H1 (cell line): ENCODE data around the gene PEAK1. TPM values are rescaled to one million over a fixed set of nuclear protein-coding genes. Genes with fewer than 3 reads are reported as not detected.

Experiments
- CTCF ChIA-PET: fragments of 300-600 bp; sonication (Branson Sonifier 250); formaldehyde crosslinking; loops from one replicate; lab custom pipeline; 2021; ENCODE audit not compliant: partially characterized antibody; lab: Charles Lee
- POLR2A ChIA-PET: fragments of 300-600 bp; sonication (Branson Sonifier 250); formaldehyde crosslinking; loops from one replicate; lab custom pipeline; 2021; ENCODE audit warnings: inconsistent platforms; ENCODE audit not compliant: partially characterized antibody; lab: Charles Lee
- DNase-seq, 2 experiments: peaks; one replicate each; pipeline versions ENCODE4 v3.0.0 to v3.0.0-alpha.2; 2010 to 2022; ENCODE audit warnings: low spot score in 2 of 2, low read depth in 1 of 2, mixed read lengths in 1 of 2
- FAIRE-seq: peaks from 2 replicates; lab custom pipeline; 2011; peaks lifted over from hg19 to GRCh38; lab: Jason Lieb, UNC
- H2AFZ ChIP-seq: 2 replicates; pipeline ENCODE4 v1.8.1; 2012; ENCODE audit warnings: low read length, inconsistent platforms
- H2AK5ac ChIP-seq: 2 replicates; pipeline ENCODE4 v1.6.1; 2013; ENCODE audit warnings: low read depth, low read length
- H2BK120ac ChIP-seq: replicated peaks from 2 replicates; pipeline ENCODE3; 2013; ENCODE audit warnings: low read depth, low read length, inconsistent platforms
- H2BK12ac ChIP-seq: 2 replicates; pipeline ENCODE4 v1.6.1; 2013; ENCODE audit warnings: low read depth, low read length
- H2BK15ac ChIP-seq: 2 replicates; pipeline ENCODE4 v1.6.1; 2013; ENCODE audit warnings: low read length
- H2BK20ac ChIP-seq: 2 replicates; pipeline ENCODE4 v1.6.1; 2013; ENCODE audit warnings: low read length
- H2BK5ac ChIP-seq: 2 replicates; pipeline ENCODE4 v1.6.1; 2013; ENCODE audit warnings: low read depth, low read length
- H3K14ac ChIP-seq: 2 replicates; pipeline ENCODE4 v1.6.1; 2013; ENCODE audit warnings: inconsistent platforms; ENCODE audit not compliant: insufficient read length
- H3K18ac ChIP-seq: 2 replicates; pipeline ENCODE4 v1.6.1; 2013; ENCODE audit warnings: low read length; ENCODE audit errors: extremely low read depth
- H3K23ac ChIP-seq: 2 replicates; pipeline ENCODE4 v1.6.1; 2013; ENCODE audit warnings: inconsistent platforms; ENCODE audit not compliant: insufficient read length
- H3K23me2 ChIP-seq: 2 replicates; pipeline ENCODE4 v1.6.1; 2013; ENCODE audit warnings: low read depth, low read length
- H3K27ac ChIP-seq: 2 replicates; pipeline ENCODE4 v1.6.1; 2011; ENCODE audit warnings: low read depth, low read length, inconsistent platforms
- H3K27me3 ChIP-seq, 4 experiments: replicated peaks in 1 of 4; 1 replicate in 1 of 4; 2 replicates in 3 of 4; pipeline versions ENCODE4 v1.6.1 to v1.8.1; 2011 to 2013; ENCODE audit warnings: low read length in 3 of 4, mild to moderate bottlenecking in 3 of 4, inconsistent platforms in 2 of 4, mixed read lengths in 2 of 4, moderate library complexity in 1 of 4; ENCODE audit not compliant: control insufficient read depth in 3 of 4, insufficient read depth in 3 of 4; ENCODE audit errors: extremely low read depth in 1 of 4
- H3K36me3 ChIP-seq, 4 experiments: 2 replicates each; pipeline versions ENCODE4 v1.6.1 to v1.8.1; 2011 to 2013; ENCODE audit warnings: mild to moderate bottlenecking in 4 of 4, low read length in 3 of 4, moderate library complexity in 2 of 4, control low read depth in 1 of 4, inconsistent platforms in 1 of 4; ENCODE audit not compliant: insufficient read depth in 4 of 4, control insufficient read depth in 2 of 4
- H3K4ac ChIP-seq: replicated peaks from 2 replicates; pipeline ENCODE3; 2013; ENCODE audit warnings: low read length, low read depth, mixed read lengths, inconsistent platforms; ENCODE audit not compliant: insufficient read length
- H3K4me1 ChIP-seq, 4 experiments: replicated peaks in 1 of 4; 1 replicate in 1 of 4; 2 replicates in 3 of 4; pipeline versions ENCODE4 v1.6.1 to v1.8.1; 2011 to 2013; ENCODE audit warnings: low read length in 3 of 4, inconsistent platforms in 2 of 4, mixed read lengths in 1 of 4; ENCODE audit not compliant: insufficient read depth in 4 of 4, control insufficient read depth in 3 of 4
- H3K4me2 ChIP-seq, 2 experiments: 2 replicates each; pipeline versions ENCODE4 v1.6.1 to v1.8.1; 2011 to 2013; ENCODE audit warnings: low read depth in 2 of 2, low read length in 2 of 2, control low read depth in 1 of 2, inconsistent platforms in 1 of 2, mild to moderate bottlenecking in 1 of 2; ENCODE audit not compliant: insufficient read depth in 1 of 2
- H3K4me3 ChIP-seq, 4 experiments: fragments of 200-600, 300-600 bp in 1 of 4; sonication (generic), shearing (Covaris generic), sonication (Bioruptor Twin) in 1 of 4; 2 replicates each; pipeline versions ENCODE4 v1.5.1 to v1.8.1; 2011 to 2016; ENCODE audit warnings: low read length in 4 of 4, low read depth in 3 of 4, control low read depth in 2 of 4, inconsistent platforms in 2 of 4, mild to moderate bottlenecking in 2 of 4, mixed read lengths in 1 of 4, moderate library complexity in 1 of 4; ENCODE audit not compliant: insufficient read depth in 2 of 4; ENCODE audit errors: extremely low read depth in 1 of 4
- H3K56ac ChIP-seq: replicated peaks from 2 replicates; pipeline ENCODE3; 2013; ENCODE audit warnings: low read depth, mild to moderate bottlenecking, mixed read lengths, low read length, inconsistent platforms; ENCODE audit not compliant: insufficient read length
- H3K79me1 ChIP-seq: 2 replicates; pipeline ENCODE4 v1.6.1; 2013; ENCODE audit warnings: low read depth, low read length, control low read depth
- H3K79me2 ChIP-seq, 2 experiments: 2 replicates each; pipeline versions ENCODE4 v1.6.1 to v1.8.1; 2012 to 2013; ENCODE audit warnings: low read length in 2 of 2, mild to moderate bottlenecking in 2 of 2, inconsistent platforms in 1 of 2; ENCODE audit not compliant: insufficient read depth in 2 of 2, control insufficient read depth in 1 of 2
- H3K9ac ChIP-seq, 4 experiments: replicated peaks in 1 of 4; 1 replicate in 1 of 4; 2 replicates in 3 of 4; pipeline versions ENCODE4 v1.6.1 to v1.8.1; 2011 to 2013; ENCODE audit warnings: low read depth in 3 of 4, low read length in 3 of 4, control low read depth in 2 of 4, mild to moderate bottlenecking in 2 of 4, moderate library complexity in 2 of 4, inconsistent platforms in 1 of 4; ENCODE audit errors: extremely low read depth in 1 of 4
- H3K9me3 ChIP-seq, 2 experiments: 2 replicates each; pipeline versions ENCODE4 v1.6.1 to v1.8.1; 2012 to 2013; ENCODE audit warnings: mild to moderate bottlenecking in 2 of 2, moderate library complexity in 2 of 2, control low read depth in 1 of 2, inconsistent platforms in 1 of 2, low read depth in 1 of 2, low read length in 1 of 2, mixed read lengths in 1 of 2; ENCODE audit not compliant: insufficient read depth in 2 of 2
- H4K20me1 ChIP-seq, 2 experiments: replicated peaks in 1 of 2; 2 replicates each; pipeline versions ENCODE3 to v1.8.1; 2011 to 2013; ENCODE audit warnings: inconsistent platforms in 2 of 2, low read length in 2 of 2, mild to moderate bottlenecking in 1 of 2; ENCODE audit not compliant: insufficient read depth in 2 of 2, control insufficient read depth in 1 of 2
- H4K5ac ChIP-seq: 2 replicates; pipeline ENCODE4 v1.6.1; 2013; ENCODE audit warnings: low read length, low read depth, mixed read lengths, inconsistent platforms; ENCODE audit not compliant: insufficient read length
- H4K8ac ChIP-seq: 2 replicates; pipeline ENCODE4 v1.8.0; 2013; ENCODE audit warnings: mild to moderate bottlenecking, moderate library complexity, low read length, inconsistent platforms; ENCODE audit not compliant: insufficient read depth; ENCODE audit errors: extremely low read depth
- H4K91ac ChIP-seq: replicated peaks from 2 replicates; pipeline ENCODE3; 2013; ENCODE audit warnings: low read length, mixed read lengths, inconsistent platforms; ENCODE audit not compliant: insufficient read length
- CHD2 ChIP-seq: IDR thresholded peaks from 2 replicates; pipeline ENCODE4 v1.6.1; 2012; ENCODE audit warnings: low read length, improper control_type of control experiment
- KDM4A ChIP-seq: IDR thresholded peaks from one replicate; pipeline ENCODE4 v1.7.1; 2012; ENCODE audit warnings: low read depth, mild to moderate bottlenecking, moderate library complexity, low read length, inconsistent platforms; ENCODE audit not compliant: severe bottlenecking
- SUZ12 ChIP-seq: fragments of 200-600 bp; sonication (generic); IDR thresholded peaks from 2 replicates; pipeline ENCODE4 v1.6.1; 2012; ENCODE audit warnings: mild to moderate bottlenecking, inconsistent platforms, low read length, moderate library complexity, mixed read lengths
- WGBS, 2 experiments: shearing (Covaris generic) in 1 of 2; methylation state at CpG; one replicate each; pipeline versions ENCODE4 v1.1.6 to v1.1.7; 2013 to 2015; ENCODE audit warnings: low lambda C conversion rate in 2 of 2, mixed read lengths in 2 of 2, inconsistent platforms in 1 of 2, low coverage in 1 of 2, missing lambda C conversion rate in 1 of 2; ENCODE audit not compliant: insufficient replicate concordance in 2 of 2, insufficient coverage in 1 of 2, insufficient read length in 1 of 2; ENCODE audit errors: extremely low coverage in 1 of 2, missing lambda C conversion rate in 1 of 2; 5-methylcytosine and 5-hydroxymethylcytosine counted together
- polyA plus RNA-seq, 7 experiments: library from polyadenylated mRNA; depleted of rRNA in 3 of 7; stranded (reverse) in 5 of 7; unstranded in 2 of 7; fragments of >200 nt in 5 of 7; fragments of 200-250 nt in 2 of 7; gene quantifications; 1 replicate in 5 of 7; 2 replicates in 1 of 7; 4 replicates in 1 of 7; pipeline versions ENCODE4 v1.2.1 to v1.2.3, GENCODE V29; 2011 to 2013; ENCODE audit warnings: missing spikeins in 2 of 7, mixed read lengths in 2 of 7
- total RNA-seq: library from RNA; stranded (reverse); fragmentation: NEBNext Ultra II Directional; extraction: Animal tissue kit (Norgen Biotek cat#: 25700); gene quantifications from 2 replicates; pipeline ENCODE4 v1.2.1, GENCODE V29; 2021

Gene PEAK1
- total and polyA plus RNA-seq, 2 of the 8 experiments (the other 6 are each of a cell fraction or from before 2014, with no cell fraction given) = 8.8 to 44.8 TPM

DNA sequence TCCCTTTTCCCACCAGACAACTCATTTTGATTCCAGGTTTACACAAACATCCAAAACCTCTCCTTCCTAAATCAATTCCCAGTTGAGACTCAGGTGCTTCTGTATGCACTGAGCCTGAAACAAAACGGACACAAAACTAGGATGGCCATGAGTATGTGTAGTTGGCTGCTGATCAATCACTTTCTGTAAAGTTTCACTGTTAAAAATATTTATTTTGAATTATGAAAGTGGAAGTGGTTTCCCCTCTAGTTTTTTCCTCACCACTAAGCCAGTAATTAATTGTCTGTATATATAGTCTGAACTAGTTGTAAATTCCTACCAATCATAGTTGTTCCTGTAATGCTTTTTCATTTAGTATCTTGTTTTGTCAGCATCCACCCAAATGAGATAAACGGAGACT is 297.3 kb downstream of the PEAK1 start:
- no peak overlapping the region for H3K23ac ChIP-seq

More for the DNA sequence above, 297.3 kb downstream of the PEAK1 start:
- ChIA-PET POLR2A (no interaction called here), CTCF (interaction anchor here (1.2 to 6.8 kb wide), 3 partner anchors 10 to 418 kb away, joined by 3 to 75 read pairs (median 48); no protein-coding TSS in a partner anchor)
- H3K4me3 ChIP-seq = no peak overlapping the region
- H2BK15ac ChIP-seq = no peak overlapping the region
- H2BK20ac ChIP-seq = no peak overlapping the region
- H4K91ac ChIP-seq = no peak overlapping the region
- no peak overlapping the region for H2BK5ac ChIP-seq
- no peaks in the 10 kb centered on the region for H3K27me3 ChIP-seq
- no peaks in the 10 kb centered on the region for H3K79me1 ChIP-seq
- H3K9ac ChIP-seq = no peak overlapping the region
- no peak for DNase-seq
- no peaks in the 10 kb centered on the region for H3K36me3 ChIP-seq
- no peak overlapping the region for H3K4ac ChIP-seq
- no peak overlapping the region for H3K4me2 ChIP-seq
- no peak overlapping the region for H2AK5ac ChIP-seq
- H3K9me3 ChIP-seq = no peaks in the 10 kb centered on the region
- no peaks in the 10 kb centered on the region for H4K20me1 ChIP-seq
- H3K56ac ChIP-seq = no peak overlapping the region
- peaks cover 0 to 4% (median 0%) of the 10 kb centered on the region in 4 experiments; a peak in 4 of 7 replicates for H3K4me1 ChIP-seq
- no peak overlapping the region for H3K18ac ChIP-seq
- no peak overlapping the region for H4K5ac ChIP-seq
- H4K8ac ChIP-seq = no peak overlapping the region
- no peak overlapping the region for H3K27ac ChIP-seq
- H3K79me2 ChIP-seq = no peaks in the 10 kb centered on the region
- no peak for FAIRE-seq
- no peak overlapping the region for H2BK12ac ChIP-seq
- no peaks in the 10 kb centered on the region for H3K23me2 ChIP-seq
- H3K14ac ChIP-seq = no peak overlapping the region
- TF ChIP-seq KDM4A (no peak), SUZ12 (no peak), CHD2 (no peak)
- no peak overlapping the region for H2AFZ ChIP-seq
- H2BK120ac ChIP-seq = no peak overlapping the region
- 85% methylated on average over 2 of the region's 2 CpGs; no CpG with 5 or more reads in 1 of the 2 experiments for WGBS, 2 experiments
